ENCODE measurements around the gene GYPC.

GRCh38 chr2:126634273-126634861, 21.6 kb upstream of the GYPC start:
- TF ChIP-seq YY1 (IDR thresholded peaks at IDR 0.05; ENCODE audit: insufficient read depth, insufficient read length) = no peak
- no peak for TF ChIP-seq ZNF274 (IDR thresholded peaks at IDR 0.05; ENCODE audit: low read depth, low read length)
- TF ChIP-seq SUZ12 (IDR thresholded peaks at IDR 0.05; ENCODE audit: extremely low read depth, insufficient read depth, insufficient read length) = no peak
